K562 (cell line): ENCODE results near the gene LDAH. TPM values are rescaled to one million over a fixed set of nuclear protein-coding genes. Genes with fewer than 3 reads are reported as not detected.
A peak's percentile ranks its signal among the peaks of the same experiment; 100 is the strongest.

ENCODE experiments used
- BHLHE40 ChIP-seq: IDR thresholded peaks from 2 replicates; pipeline ENCODE4 v1.6.1; 2011; ENCODE audit warnings: low read length, improper control_type of control experiment
- GABPA ChIP-seq: fragments of 200-800 bp; sonication (Bioruptor generic); conservative IDR thresholded peaks from 2 replicates; pipeline ENCODE4 v1.6.1; 2016; ENCODE audit warnings: low read depth, missing genetic modification characterization, missing compliant biosample characterization
- HDAC1 ChIP-seq, 2 experiments: fragments of 450-650 bp; IDR thresholded peaks; 2 replicates each; pipeline ENCODE4 v1.6.1; 2016 to 2017; ENCODE audit warnings: inconsistent platforms in 1 of 2, mild to moderate bottlenecking in 1 of 2, moderate library complexity in 1 of 2
- MYC ChIP-seq, 2 experiments: fragments of 250-450 bp in 1 of 2; sonication (Bioruptor Pico) in 1 of 2; IDR thresholded peaks; 2 replicates each; pipeline versions ENCODE4 v1.5.1 to v1.6.1; 2012 to 2021; ENCODE audit warnings: low read depth in 2 of 2, borderline replicate concordance in 1 of 2, improper control_type of control experiment in 1 of 2, low read length in 1 of 2, mild to moderate bottlenecking in 1 of 2, moderate library complexity in 1 of 2
- NCOA1 ChIP-seq: fragments of 450-650 bp; IDR thresholded peaks from 2 replicates; pipeline ENCODE4 v1.6.1; 2016; ENCODE audit warnings: low read depth
- SREBF2 ChIP-seq: sonication (generic); formaldehyde crosslinking; IDR thresholded peaks from 2 replicates; pipeline ENCODE4 v1.4.0; 2020; ENCODE audit warnings: mild to moderate bottlenecking, missing genetic modification reagents
- USF1 ChIP-seq: sonication (generic); formaldehyde crosslinking; IDR thresholded peaks from 2 replicates; pipeline ENCODE4 v1.9.0; 2022; ENCODE audit warnings: mild to moderate bottlenecking, missing genetic modification reagents
- ZBTB12 ChIP-seq: fragments of 250-450 bp; sonication (Bioruptor Pico); IDR thresholded peaks from 2 replicates; pipeline ENCODE4 v1.4.0; 2020
- ZNF12 ChIP-seq: sonication (generic); formaldehyde crosslinking; IDR thresholded peaks from 2 replicates; pipeline ENCODE4 v1.4.0; 2020; ENCODE audit warnings: mild to moderate bottlenecking, missing genetic modification reagents
- ZNF75A ChIP-seq: fragments of 450-650 bp; formaldehyde crosslinking; IDR thresholded peaks from 2 replicates; pipeline ENCODE4 v1.4.0; 2020; ENCODE audit warnings: mild to moderate bottlenecking
- polyA plus RNA-seq, 8 experiments: library from polyadenylated mRNA; depleted of rRNA in 4 of 8; stranded (reverse) in 5 of 8; unstranded in 3 of 8; fragments of >200 nt; fragmentation: Nextera tagmentation in 2 of 8; fragmentation: Illumina TruSeq in 1 of 8; extraction: Ambion mirVana in 2 of 8; extraction: Trizol in 1 of 8; gene quantifications; 2 replicates each; pipeline versions ENCODE4 v1.2.1 to v1.2.3, GENCODE V29; 2011 to 2014; ENCODE audit warnings: inconsistent platforms in 1 of 8, missing spikeins in 1 of 8
- total RNA-seq, 7 experiments: library from RNA; depleted of rRNA in 6 of 7; stranded (reverse); fragments of >200 nt in 6 of 7; fragmentation: Illumina TruSeq in 2 of 7; extraction: Trizol in 2 of 7; gene quantifications; 2 replicates each; pipeline versions ENCODE4 v1.2.1 to v1.2.3, GENCODE V29; 2011 to 2021; ENCODE audit warnings: low replicate concordance in 1 of 7
- TF ChIP-seq, protein P1 (sequence below): sonication (generic); formaldehyde crosslinking; IDR thresholded peaks from 2 replicates; pipeline ENCODE4 v1.8.0; 2023; ENCODE audit warnings: mild to moderate bottlenecking, missing genetic modification reagents
- TF ChIP-seq, protein P2 (sequence below): fragments of 250-450 bp; sonication (Bioruptor Pico); IDR thresholded peaks from 2 replicates; pipeline ENCODE4 v1.5.0; 2021
- TF ChIP-seq, protein P3 (sequence below): fragments of 150-350 bp; conservative IDR thresholded peaks from 2 replicates; pipeline ENCODE4 v1.6.1; 2014; ENCODE audit warnings: low read length
- TF ChIP-seq, protein P4 (sequence below): sonication (generic); formaldehyde crosslinking; IDR thresholded peaks from 2 replicates; pipeline ENCODE4 v1.4.0; 2020; ENCODE audit warnings: mild to moderate bottlenecking, missing genetic modification reagents

LDAH gene
- total and polyA plus RNA-seq, 9 of the 15 experiments (the other 6 are each of a cell fraction or from before 2014, with no cell fraction given) = 22.3 to 60.1 (median 40.0) TPM

DNA sequence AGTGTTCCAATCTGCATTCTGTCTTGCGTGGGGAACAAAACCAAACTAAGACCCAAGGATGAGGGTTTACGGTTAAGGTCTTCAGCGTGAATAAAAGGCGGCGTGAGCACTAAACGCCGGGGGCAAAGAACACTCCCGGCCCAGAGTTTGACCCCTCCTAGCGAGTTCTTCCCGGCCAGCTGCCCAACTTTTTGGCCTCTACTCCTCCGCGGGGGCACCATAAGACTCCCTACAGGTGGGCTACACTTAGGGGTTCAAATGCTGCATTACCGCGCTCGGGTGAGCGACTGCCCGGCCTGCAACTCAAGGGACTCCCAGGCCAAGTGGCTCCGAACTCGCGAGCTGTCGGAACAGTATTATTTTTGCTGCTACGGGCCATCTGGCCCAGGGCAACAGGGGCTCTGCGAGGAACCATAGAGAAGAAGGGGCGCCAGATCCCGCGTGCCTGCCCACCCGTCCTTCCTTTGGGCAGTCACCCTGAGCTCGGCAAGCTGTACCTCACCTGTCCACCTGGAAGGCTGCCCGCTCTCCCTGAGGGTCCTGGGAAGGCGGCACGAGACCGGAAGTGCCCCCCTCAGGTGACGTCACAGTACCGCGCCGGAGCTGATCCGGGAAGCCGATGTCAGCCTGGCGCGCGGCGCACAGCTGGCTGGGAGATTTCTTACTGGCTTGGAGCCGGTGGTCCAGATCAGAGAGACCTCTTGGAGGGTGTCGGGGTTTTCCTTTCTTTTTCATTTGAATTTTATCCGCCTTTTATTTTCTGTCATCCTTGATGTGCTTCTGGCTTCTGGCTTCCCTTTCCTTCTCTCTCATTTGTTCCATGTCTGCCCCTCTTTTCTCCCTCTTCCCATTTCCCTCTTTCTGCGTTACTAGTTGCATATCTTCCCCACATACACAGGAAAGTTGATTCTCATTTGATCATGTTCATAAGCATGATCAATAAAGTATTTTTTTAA lies at the start of gene LDAH (continued):
- TF ChIP-seq, protein P1, sequence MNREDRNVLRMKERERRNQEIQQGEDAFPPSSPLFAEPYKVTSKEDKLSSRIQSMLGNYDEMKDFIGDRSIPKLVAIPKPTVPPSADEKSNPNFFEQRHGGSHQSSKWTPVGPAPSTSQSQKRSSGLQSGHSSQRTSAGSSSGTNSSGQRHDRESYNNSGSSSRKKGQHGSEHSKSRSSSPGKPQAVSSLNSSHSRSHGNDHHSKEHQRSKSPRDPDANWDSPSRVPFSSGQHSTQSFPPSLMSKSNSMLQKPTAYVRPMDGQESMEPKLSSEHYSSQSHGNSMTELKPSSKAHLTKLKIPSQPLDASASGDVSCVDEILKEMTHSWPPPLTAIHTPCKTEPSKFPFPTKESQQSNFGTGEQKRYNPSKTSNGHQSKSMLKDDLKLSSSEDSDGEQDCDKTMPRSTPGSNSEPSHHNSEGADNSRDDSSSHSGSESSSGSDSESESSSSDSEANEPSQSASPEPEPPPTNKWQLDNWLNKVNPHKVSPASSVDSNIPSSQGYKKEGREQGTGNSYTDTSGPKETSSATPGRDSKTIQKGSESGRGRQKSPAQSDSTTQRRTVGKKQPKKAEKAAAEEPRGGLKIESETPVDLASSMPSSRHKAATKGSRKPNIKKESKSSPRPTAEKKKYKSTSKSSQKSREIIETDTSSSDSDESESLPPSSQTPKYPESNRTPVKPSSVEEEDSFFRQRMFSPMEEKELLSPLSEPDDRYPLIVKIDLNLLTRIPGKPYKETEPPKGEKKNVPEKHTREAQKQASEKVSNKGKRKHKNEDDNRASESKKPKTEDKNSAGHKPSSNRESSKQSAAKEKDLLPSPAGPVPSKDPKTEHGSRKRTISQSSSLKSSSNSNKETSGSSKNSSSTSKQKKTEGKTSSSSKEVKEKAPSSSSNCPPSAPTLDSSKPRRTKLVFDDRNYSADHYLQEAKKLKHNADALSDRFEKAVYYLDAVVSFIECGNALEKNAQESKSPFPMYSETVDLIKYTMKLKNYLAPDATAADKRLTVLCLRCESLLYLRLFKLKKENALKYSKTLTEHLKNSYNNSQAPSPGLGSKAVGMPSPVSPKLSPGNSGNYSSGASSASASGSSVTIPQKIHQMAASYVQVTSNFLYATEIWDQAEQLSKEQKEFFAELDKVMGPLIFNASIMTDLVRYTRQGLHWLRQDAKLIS = peak; percentile 64; the same call in 1 of the 2 replicates
- peak; percentile 96 for TF ChIP-seq GABPA (tag)
- no peak for TF ChIP-seq SREBF2 (CRISPR knock-in tag)
- TF ChIP-seq, protein P2, sequence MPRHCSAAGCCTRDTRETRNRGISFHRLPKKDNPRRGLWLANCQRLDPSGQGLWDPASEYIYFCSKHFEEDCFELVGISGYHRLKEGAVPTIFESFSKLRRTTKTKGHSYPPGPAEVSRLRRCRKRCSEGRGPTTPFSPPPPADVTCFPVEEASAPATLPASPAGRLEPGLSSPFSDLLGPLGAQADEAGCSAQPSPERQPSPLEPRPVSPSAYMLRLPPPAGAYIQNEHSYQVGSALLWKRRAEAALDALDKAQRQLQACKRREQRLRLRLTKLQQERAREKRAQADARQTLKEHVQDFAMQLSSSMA (CRISPR knock-in tag) = no peak
- peak; percentile 100 for TF ChIP-seq BHLHE40
- TF ChIP-seq ZBTB12 (CRISPR knock-in tag) = peak; percentile 98
- TF ChIP-seq, protein P3, sequence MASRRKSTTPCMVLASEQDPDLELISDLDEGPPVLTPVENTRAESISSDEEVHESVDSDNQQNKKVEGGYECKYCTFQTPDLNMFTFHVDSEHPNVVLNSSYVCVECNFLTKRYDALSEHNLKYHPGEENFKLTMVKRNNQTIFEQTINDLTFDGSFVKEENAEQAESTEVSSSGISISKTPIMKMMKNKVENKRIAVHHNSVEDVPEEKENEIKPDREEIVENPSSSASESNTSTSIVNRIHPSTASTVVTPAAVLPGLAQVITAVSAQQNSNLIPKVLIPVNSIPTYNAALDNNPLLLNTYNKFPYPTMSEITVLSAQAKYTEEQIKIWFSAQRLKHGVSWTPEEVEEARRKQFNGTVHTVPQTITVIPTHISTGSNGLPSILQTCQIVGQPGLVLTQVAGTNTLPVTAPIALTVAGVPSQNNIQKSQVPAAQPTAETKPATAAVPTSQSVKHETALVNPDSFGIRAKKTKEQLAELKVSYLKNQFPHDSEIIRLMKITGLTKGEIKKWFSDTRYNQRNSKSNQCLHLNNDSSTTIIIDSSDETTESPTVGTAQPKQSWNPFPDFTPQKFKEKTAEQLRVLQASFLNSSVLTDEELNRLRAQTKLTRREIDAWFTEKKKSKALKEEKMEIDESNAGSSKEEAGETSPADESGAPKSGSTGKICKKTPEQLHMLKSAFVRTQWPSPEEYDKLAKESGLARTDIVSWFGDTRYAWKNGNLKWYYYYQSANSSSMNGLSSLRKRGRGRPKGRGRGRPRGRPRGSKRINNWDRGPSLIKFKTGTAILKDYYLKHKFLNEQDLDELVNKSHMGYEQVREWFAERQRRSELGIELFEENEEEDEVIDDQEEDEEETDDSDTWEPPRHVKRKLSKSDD = peak; percentile 73; the same call in 1 of the 2 replicates
- TF ChIP-seq ZNF75A (CRISPR knock-in tag) = no peak
- peak; percentile 84 for TF ChIP-seq USF1 (CRISPR knock-in tag)
- TF ChIP-seq HDAC1 (IDR thresholded peaks at IDR 0.05) = peak in 1 of 2 experiments; percentile 84; a peak in 2 of 4 replicates
- TF ChIP-seq NCOA1 = no peak
- TF ChIP-seq, protein P4, sequence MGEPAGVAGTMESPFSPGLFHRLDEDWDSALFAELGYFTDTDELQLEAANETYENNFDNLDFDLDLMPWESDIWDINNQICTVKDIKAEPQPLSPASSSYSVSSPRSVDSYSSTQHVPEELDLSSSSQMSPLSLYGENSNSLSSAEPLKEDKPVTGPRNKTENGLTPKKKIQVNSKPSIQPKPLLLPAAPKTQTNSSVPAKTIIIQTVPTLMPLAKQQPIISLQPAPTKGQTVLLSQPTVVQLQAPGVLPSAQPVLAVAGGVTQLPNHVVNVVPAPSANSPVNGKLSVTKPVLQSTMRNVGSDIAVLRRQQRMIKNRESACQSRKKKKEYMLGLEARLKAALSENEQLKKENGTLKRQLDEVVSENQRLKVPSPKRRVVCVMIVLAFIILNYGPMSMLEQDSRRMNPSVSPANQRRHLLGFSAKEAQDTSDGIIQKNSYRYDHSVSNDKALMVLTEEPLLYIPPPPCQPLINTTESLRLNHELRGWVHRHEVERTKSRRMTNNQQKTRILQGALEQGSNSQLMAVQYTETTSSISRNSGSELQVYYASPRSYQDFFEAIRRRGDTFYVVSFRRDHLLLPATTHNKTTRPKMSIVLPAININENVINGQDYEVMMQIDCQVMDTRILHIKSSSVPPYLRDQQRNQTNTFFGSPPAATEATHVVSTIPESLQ (CRISPR knock-in tag) = peak; percentile 26; the same call in 1 of the 2 replicates
- no peak for TF ChIP-seq ZNF12
- TF ChIP-seq MYC (IDR thresholded peaks at IDR 0.05; ENCODE audit: low read depth, low read length) = peak; percentile 88
- TF ChIP-seq MYC (CRISPR knock-in tag; IDR thresholded peaks at IDR 0.05; ENCODE audit: borderline replicate concordance, low read depth) = no peak; the same call in 1 of the 2 replicates
